Measurements from ENCODE around the gene ATP23. TPM values are rescaled to one million over a fixed set of nuclear protein-coding genes. Genes with fewer than 3 reads are reported as not detected.
A peak's percentile ranks its signal among the peaks of the same experiment; 100 is the strongest.

Gene ATP23
- total and polyA plus RNA-seq, 10 of the 15 experiments (the other 5 are each of a cell fraction or from before 2014, with no cell fraction given), result 1.6 to 28.1 (median 15.1) TPM

- TF ChIP-seq, protein P1, sequence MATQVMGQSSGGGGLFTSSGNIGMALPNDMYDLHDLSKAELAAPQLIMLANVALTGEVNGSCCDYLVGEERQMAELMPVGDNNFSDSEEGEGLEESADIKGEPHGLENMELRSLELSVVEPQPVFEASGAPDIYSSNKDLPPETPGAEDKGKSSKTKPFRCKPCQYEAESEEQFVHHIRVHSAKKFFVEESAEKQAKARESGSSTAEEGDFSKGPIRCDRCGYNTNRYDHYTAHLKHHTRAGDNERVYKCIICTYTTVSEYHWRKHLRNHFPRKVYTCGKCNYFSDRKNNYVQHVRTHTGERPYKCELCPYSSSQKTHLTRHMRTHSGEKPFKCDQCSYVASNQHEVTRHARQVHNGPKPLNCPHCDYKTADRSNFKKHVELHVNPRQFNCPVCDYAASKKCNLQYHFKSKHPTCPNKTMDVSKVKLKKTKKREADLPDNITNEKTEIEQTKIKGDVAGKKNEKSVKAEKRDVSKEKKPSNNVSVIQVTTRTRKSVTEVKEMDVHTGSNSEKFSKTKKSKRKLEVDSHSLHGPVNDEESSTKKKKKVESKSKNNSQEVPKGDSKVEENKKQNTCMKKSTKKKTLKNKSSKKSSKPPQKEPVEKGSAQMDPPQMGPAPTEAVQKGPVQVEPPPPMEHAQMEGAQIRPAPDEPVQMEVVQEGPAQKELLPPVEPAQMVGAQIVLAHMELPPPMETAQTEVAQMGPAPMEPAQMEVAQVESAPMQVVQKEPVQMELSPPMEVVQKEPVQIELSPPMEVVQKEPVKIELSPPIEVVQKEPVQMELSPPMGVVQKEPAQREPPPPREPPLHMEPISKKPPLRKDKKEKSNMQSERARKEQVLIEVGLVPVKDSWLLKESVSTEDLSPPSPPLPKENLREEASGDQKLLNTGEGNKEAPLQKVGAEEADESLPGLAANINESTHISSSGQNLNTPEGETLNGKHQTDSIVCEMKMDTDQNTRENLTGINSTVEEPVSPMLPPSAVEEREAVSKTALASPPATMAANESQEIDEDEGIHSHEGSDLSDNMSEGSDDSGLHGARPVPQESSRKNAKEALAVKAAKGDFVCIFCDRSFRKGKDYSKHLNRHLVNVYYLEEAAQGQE (IDR thresholded peaks at IDR 0.05; ENCODE audit: low read depth, low read length), result no peak
- TF ChIP-seq NR2C1 (IDR thresholded peaks at IDR 0.05) (no peak), IRF3 (IDR thresholded peaks at IDR 0.05) (no peak), SMAD1 (IDR thresholded peaks at IDR 0.05; ENCODE audit: low read depth, partially characterized antibody) (peak; percentile 63), CREM (IDR thresholded peaks at IDR 0.05; ENCODE audit: low read depth) (peak; percentile 45; the same call in 1 of the 2 replicates), WRNIP1 (IDR thresholded peaks at IDR 0.05; ENCODE audit: borderline replicate concordance, low read depth, low read length) (no peak), HDGF (IDR thresholded peaks at IDR 0.05) (peak; percentile 86), BMI1 (IDR thresholded peaks at IDR 0.05; ENCODE audit: borderline replicate concordance) (no peak), SREBF1 (IDR thresholded peaks at IDR 0.05; ENCODE audit: low read length) (no peak), CBX3 (IDR thresholded peaks at IDR 0.05; ENCODE audit: borderline replicate concordance, low read depth) (no peak), TCF3 (IDR thresholded peaks at IDR 0.05; ENCODE audit: borderline replicate concordance, insufficient read depth, low read depth, low read length) (peak; percentile 92), LARP7 (IDR thresholded peaks at IDR 0.05) (no peak)
- TF ChIP-seq, protein P2, sequence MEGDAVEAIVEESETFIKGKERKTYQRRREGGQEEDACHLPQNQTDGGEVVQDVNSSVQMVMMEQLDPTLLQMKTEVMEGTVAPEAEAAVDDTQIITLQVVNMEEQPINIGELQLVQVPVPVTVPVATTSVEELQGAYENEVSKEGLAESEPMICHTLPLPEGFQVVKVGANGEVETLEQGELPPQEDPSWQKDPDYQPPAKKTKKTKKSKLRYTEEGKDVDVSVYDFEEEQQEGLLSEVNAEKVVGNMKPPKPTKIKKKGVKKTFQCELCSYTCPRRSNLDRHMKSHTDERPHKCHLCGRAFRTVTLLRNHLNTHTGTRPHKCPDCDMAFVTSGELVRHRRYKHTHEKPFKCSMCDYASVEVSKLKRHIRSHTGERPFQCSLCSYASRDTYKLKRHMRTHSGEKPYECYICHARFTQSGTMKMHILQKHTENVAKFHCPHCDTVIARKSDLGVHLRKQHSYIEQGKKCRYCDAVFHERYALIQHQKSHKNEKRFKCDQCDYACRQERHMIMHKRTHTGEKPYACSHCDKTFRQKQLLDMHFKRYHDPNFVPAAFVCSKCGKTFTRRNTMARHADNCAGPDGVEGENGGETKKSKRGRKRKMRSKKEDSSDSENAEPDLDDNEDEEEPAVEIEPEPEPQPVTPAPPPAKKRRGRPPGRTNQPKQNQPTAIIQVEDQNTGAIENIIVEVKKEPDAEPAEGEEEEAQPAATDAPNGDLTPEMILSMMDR (IDR thresholded peaks at IDR 0.05 in 2 of 3, conservative IDR thresholded peaks at IDR 0.05 in 1 of 3; ENCODE audit: control insufficient read depth in 2 of 3, extremely low read depth in 1 of 3, insufficient read depth in 1 of 3, low read depth in 3 of 3, low read length in 3 of 3), result no peak
- TF ChIP-seq, protein P3, sequence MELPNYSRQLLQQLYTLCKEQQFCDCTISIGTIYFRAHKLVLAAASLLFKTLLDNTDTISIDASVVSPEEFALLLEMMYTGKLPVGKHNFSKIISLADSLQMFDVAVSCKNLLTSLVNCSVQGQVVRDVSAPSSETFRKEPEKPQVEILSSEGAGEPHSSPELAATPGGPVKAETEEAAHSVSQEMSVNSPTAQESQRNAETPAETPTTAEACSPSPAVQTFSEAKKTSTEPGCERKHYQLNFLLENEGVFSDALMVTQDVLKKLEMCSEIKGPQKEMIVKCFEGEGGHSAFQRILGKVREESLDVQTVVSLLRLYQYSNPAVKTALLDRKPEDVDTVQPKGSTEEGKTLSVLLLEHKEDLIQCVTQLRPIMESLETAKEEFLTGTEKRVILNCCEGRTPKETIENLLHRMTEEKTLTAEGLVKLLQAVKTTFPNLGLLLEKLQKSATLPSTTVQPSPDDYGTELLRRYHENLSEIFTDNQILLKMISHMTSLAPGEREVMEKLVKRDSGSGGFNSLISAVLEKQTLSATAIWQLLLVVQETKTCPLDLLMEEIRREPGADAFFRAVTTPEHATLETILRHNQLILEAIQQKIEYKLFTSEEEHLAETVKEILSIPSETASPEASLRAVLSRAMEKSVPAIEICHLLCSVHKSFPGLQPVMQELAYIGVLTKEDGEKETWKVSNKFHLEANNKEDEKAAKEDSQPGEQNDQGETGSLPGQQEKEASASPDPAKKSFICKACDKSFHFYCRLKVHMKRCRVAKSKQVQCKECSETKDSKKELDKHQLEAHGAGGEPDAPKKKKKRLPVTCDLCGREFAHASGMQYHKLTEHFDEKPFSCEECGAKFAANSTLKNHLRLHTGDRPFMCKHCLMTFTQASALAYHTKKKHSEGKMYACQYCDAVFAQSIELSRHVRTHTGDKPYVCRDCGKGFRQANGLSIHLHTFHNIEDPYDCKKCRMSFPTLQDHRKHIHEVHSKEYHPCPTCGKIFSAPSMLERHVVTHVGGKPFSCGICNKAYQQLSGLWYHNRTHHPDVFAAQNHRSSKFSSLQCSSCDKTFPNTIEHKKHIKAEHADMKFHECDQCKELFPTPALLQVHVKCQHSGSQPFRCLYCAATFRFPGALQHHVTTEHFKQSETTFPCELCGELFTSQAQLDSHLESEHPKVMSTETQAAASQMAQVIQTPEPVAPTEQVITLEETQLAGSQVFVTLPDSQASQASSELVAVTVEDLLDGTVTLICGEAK (IDR thresholded peaks at IDR 0.05; ENCODE audit: borderline replicate concordance), result no peak
- TF ChIP-seq, protein P4, sequence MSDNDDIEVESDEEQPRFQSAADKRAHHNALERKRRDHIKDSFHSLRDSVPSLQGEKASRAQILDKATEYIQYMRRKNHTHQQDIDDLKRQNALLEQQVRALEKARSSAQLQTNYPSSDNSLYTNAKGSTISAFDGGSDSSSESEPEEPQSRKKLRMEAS (IDR thresholded peaks at IDR 0.05; ENCODE audit: low read depth, low read length), result peak; percentile 68; the same call in 1 of the 2 replicates
Observed at GRCh38 chr12:57899010-57899662, 42.2 kb upstream of the ATP23 start (continued).
